TTC549 (cell line): Measurements from ENCODE around the gene MRPL18.

Source experiments
- FAIRE-seq: peaks from 2 replicates; lab custom pipeline; 2012; peaks lifted over from hg19 to GRCh38; lab: Jason Lieb, UNC

Gene MRPL18

DNA sequence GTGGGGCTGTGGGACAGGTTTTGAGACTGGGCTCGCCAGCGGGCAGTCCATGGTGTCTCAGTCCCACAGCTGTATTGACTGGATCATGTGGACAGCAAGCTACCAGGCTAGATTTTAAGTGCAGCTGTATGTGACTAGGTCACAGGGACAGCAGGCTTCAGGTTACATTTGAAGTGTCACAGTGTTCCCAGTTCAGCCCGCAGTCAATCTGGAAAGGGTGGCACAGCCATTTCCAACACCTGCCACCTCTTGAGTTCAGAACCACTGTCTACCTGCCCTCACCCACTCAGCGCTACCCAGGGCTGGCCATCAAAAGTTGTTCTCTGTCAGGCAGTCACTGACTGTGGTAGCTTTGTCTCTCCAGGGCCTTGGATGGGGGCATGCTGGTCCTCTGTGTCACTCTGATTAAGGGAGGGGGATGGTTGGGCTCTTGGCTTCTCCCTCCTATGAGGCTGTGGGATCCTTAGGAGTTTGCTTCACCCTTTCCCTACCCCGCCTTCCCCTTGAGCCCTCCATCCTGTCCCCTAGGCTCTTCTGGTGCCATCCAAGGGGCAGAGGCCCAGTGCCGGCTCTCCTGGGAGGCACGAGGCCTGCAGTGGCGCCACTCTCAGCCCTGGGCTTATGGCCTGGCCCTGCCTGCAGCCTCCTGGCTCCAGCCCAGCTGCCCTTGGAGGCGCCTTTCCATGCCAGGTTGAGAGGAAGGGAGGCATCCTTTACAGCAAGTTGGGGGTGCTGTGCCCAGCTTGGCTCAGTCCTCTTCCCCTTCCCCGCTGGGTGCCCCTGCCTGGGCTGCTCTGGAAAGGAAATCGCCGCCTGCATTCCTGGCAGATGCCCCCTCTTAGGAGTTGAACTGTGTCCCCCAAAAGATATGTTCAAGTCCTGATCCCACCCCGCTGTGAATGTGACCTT lies 54.7 kb downstream of the MRPL18 start:
- no peak for FAIRE-seq
